Erythroblast (primary cell): Measurements from ENCODE around the gene MAT1A.
"Not testable (repeated sequence)": the region's sequence is repeated elsewhere in the genome, so short reads cannot be mapped to it uniquely, and the experiment has no call there.

Source experiments
- DNase-seq, 2 experiments: peaks; one replicate each; lab custom pipeline; 2025; lab: John Stamatoyannopoulos, UW
- GATA1 ChIP-seq: IDR thresholded peaks from 2 replicates; pipeline ENCODE4 v1.6.1; 2011; ENCODE audit warnings: low read depth, mild to moderate bottlenecking, control low read depth, low read length, moderate library complexity
- POLR2A ChIP-seq: IDR thresholded peaks from 2 replicates; pipeline ENCODE4 v1.6.1; 2011; ENCODE audit warnings: mild to moderate bottlenecking, low read length

Gene MAT1A

DNA sequence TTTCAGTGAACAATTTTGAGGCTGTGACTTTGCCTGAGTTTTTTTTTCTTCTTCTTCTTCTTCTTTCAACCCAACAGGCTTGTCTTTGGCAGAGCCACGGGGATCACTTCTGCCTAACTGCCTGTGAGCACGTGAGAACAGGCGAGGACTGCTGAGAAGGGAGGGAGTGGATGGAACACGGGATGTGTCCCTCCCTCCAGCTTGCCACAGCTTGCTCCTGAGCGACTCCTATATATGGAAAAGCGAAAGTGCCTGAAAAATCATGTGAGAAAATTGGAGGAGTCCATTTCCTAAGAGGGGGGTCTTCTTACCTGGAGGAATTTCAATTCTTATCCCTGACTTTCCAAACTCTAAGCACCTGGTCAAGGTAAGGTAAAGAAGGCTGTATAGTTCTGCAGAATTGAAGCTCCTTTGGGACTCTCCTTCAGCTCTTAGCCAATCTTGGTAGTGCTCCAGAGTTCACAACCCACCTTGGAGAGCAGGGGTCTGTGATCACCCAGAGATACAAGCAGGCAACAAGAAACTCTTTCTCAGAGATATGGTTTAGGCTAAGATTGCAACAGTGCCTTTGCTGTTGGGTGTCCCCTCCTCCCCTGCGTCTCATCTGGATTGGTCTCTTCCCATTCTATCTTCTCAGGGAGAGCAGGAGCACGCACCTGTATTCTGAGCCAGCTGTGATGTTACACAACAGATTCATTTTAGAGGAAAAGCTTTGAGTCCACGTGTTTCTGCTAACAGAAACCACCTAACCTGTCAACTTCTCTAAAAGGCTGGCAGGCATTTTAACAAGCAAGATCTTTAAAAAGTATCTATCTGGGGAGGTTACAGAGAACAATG lies at the start of gene MAT1A:
MAT1A (minus strand) TSS at position 208 of the 837 bp plus-strand sequence. CDS start 235 bp downstream, outside the sequence.
- no peak for DNase-seq
- TF ChIP-seq GATA1 (no peak), POLR2A (no peak)

DNA sequence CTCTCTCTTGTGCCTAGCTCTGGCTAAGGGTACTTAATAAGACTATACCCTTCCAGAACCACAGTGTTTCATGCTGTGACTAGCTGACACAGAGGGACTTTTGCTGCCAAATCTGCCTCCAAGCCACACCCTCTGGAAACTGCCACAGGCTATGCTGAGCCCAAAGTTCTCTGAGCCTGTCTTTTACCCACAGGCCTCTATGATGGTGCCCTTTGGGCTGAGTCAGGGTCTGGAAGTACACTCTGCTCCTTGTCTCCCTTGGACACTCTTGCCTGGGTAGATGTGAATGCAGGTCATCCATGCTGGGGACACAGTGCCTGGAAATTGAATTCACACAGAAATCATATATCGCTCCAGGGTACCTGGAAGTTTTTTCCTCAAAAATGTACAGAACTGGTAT lies 44.5 kb upstream of the MAT1A start:
- no peak for TF ChIP-seq POLR2A
- TF ChIP-seq GATA1, result no peak
- DNase-seq, result no peak

DNA sequence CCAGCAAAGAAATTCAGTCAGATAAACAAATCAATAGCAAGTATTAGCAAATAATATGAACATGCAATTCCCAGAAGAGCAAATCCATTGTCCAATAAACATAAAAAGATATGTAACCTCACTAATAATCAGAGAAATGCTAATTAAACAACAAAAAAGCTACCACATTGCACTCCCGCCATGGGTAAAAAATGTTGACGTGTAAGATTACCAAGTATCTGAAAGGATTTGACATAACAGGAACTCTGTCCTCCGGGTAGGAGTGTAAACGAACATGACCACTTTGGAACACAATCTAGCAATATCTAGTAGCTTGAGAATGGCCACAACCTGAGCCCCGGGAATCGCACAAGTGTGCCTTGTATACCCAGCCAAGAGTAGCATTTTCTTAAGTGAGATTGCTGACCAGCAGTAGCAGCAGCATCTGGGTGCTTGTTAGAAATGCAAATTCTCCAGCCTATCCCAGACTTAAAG lies 35.5 kb upstream of the MAT1A start:
- TF ChIP-seq GATA1 (no peak), POLR2A (no peak)
- no peak for DNase-seq

DNA sequence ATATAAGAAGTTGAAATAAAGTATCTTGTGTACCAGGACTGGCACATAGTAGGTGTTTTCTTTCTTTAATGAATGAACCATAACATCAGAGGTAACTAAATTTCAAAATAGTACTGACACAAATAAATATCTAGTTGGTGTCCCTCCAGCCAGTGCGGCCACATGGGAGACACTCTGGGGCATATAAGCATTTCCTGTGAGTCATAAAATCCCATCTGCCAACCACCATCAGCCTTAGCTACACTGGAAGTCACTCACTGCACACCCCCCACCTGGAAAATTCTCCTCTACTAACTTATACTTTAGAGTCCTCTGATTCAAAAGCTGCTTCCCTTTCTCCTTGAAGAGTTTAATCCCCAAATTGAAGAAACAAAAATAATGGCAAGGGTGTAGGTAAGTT lies 34.6 kb upstream of the MAT1A start:
- DNase-seq, result no peak
- no peak for TF ChIP-seq GATA1
- TF ChIP-seq POLR2A, result no peak

DNA sequence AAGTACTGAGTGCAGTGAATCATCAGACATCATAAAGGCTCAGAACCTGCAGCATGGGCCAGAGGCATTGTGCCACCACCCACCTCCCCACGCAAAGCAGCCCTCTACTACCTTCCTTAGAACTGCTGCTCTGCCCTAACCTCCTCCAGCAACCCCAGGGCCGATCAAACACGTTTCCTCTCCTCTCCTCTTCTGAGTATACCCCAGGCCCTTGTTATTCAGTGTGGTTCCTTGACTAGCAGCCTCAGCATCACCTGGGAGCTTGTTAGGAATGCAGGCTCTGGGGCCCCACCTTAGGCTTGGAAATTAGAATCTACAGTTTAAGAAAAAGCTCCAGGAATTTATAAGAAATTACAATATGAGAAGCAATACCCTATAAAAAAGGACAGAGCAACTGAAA lies 33.9 kb upstream of the MAT1A start:
- no peak for DNase-seq
- no peak for TF ChIP-seq GATA1

DNA sequence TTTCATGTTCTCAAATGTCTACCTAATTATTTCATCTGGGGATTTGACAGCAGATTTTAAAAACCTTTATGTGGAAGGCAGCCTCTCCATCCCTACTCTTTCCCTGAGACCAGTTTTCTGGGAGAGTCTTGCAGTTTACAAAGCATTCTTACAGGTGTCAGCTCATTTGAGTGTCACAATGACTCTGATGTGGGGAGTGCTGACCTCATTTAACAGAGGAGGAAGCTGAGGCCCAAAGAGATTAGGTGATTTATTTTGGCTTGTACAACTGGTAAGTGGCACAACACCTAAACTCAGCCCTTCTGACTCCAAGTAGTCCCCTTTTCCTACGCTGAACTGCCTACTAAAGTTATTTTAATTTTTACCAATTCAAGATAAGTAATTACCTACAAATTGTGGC lies 33.3 kb upstream of the MAT1A start:
- no peak for DNase-seq

DNA sequence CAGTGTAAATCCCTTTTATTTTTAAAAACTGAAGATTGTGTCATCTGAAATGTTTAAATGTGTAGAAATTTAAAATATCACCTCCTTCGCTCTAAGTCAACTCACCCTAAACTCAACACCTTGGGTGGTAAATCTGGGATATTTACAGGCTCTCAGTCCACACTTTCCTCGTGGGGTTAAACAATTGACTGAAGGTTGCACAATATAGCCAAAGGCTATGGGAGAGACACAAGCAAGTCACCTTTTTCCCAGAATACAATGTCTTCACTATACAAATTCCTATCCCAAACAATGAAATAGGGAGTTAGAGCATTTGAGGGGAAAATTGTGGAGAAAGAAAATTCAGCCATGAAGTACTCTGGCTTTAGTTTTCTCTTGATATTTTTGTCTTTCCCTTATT lies 32.7 kb upstream of the MAT1A start:
- no peak for DNase-seq
- TF ChIP-seq POLR2A (no peak), GATA1 (no peak)

More for the DNA sequence above, 33.3 kb upstream of the MAT1A start:
- TF ChIP-seq GATA1 (no peak), POLR2A (no peak)

DNA sequence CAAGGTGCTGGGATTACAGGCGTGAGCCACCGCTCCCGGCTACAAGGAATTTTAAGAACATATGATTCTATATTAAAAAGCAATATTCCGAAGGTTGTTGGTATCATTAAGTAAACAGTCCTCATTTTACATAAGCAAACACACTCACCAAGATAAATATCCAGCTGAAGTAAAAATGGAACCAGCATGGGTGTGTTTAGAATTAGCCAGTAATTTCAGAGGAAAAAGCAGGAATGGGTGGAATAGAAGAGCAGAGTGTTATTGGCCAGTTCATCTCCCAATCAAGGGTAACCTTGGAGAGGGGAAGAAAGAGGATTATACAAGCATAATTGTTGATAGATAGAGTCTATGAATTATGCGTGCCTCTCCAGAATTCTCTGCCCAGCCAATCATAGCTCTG lies 31.7 kb upstream of the MAT1A start:
- no peak for DNase-seq
- no peak for TF ChIP-seq GATA1
- TF ChIP-seq POLR2A, result no peak

DNA sequence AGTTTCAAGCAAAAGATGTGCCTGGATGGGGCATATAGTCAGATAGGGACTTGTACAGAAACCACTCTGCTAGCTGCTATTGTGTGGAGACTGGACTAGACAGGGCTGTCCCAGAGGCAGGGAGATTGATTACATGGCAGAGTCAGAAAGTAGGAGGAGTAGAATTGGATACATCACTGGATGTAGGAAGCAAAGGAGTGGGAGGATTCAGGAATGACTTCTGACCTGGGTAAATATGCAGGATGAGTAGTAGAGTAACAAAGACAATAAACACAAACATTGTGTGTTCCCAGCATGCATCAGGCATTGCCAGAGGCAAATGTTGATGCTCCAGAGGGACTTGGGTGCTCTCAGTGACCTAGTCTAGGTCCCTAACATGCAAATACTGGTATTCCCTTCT lies 30.9 kb upstream of the MAT1A start:
- TF ChIP-seq GATA1 (no peak), POLR2A (no peak)
- no peak for DNase-seq

DNA sequence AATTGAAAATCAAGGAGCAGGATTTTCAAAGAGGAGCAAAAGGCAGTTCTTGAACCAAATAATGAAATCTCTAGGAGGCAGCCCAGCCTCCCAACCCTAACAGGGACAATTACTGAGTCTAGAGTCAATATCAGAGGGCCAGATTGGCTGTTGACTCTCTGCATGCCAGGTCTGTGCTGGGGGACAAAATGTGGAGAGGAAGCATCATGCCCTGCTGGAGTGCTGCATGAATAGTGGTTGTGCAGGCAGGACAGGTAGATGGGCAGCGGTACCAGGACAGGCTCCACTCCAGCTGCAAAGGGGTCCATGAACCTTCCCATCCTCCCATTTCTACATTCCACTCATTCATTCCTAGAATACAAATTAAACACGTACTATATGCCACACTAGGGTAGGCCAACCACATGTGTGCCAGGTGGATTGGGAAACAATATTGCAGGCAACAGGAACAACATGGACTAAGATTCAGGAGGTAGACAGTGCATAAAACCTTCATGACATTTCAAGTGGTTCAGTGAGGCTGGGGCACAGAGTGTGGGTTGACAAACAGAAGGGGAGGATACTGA lies 30.4 kb upstream of the MAT1A start:
- no peak for TF ChIP-seq GATA1
- TF ChIP-seq POLR2A, result no peak
- DNase-seq, result no peak

DNA sequence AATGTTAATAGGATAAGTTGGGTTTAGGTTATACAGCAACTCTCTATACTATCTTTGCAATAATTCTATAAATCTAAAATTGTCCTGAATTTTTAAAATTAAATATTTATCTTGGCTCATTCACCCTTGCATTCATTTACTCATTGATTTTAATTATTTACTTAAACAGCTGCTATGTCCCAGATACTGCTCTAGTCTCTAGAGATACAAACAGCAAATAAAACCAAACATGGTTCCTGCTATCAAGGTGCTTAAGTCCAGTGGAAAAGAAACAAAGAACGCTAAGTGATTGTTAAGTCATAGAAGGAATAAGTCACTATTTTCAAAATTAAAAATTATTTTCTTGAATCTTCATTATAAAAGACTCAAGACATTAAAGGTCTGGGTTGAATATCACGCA lies 29.9 kb upstream of the MAT1A start:
- DNase-seq, result no peak
- TF ChIP-seq GATA1 (no peak), POLR2A (no peak)

DNA sequence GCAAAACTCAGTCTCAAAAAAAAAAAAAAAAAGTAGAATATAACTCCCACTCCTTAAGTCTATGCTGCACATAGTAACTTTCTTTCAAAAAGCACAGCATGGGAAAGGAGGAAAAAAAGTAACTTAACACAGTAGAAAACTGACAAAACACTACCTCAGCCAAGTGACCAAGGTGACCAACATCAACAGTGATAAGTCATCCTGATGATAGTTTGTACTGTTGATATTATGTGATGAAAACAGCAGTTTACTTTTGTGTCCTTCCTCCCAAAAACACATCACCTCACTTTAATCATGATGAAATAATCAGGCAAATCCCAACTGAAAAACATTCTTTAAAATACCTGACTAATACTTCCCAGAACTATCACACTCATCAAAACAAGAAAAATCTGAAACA lies 29.3 kb upstream of the MAT1A start:
- TF ChIP-seq POLR2A (no peak), GATA1 (no peak)
- no peak for DNase-seq

DNA sequence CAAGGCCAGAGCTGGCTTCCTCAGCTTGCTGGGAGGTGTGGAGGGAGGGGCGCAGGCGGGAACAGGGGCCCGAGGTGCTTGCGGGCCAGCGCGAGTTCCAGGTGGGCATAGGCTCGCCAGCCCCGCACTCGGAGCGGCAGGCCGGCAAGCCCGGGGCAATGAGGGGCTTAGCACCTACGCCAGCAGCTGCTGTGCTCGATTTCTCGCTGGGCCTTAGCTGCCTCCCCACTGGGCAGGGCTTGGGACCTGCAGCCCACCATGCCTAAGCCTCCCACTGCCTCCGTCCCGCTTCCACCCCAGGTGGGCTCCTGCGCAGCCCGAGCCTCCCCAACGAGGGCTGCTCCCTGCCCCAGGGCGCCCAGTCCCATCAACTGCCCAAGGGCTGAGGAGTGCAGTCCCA lies 25.9 kb upstream of the MAT1A start:
- no peak for TF ChIP-seq GATA1
- TF ChIP-seq POLR2A, result no peak
- no peak for DNase-seq

DNA sequence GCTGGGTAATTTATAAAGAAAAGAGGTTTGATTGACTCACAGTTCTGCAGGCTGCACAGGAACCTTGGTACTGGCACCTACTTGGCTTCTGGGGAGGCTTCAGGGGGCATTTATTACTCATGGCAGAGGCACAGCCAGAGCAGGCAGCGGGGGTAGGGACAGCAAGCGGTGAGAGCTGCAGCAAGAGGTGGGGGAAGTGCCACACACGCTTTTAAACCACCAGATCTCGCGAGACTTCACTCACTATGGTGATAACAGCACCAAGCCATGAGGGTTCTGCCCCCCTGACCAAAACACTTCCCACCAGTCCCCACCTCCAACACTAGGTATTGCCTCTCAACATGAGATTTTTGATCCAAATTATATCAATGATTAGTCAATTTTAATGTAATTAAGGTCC lies 24.1 kb upstream of the MAT1A start:
- no peak for DNase-seq
- no peak for TF ChIP-seq POLR2A

DNA sequence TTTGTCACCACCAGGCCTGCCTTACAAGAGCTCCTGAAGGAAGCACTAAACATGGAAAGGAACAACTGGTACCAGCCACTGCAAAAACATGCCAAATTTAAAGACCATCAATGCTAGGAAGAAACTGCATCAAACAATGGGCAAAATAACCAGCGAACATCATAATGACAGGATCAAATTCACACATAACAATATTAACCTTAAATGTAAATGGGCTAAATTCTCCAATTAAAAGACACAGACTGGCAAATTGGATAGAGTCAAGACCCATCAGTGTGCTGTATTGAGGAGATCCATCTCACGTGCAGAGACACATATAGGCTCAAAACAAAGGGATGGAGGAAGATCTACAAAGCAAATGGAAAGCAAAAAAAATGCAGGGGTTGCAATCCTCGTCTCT lies 16.5 kb upstream of the MAT1A start:
- DNase-seq, result not testable (repeated sequence)
